Effector CD4-positive, alpha-beta T cell (primary cell): ENCODE data around the gene EBF3.

Experiments used
- DNase-seq: peaks from one replicate; pipeline ENCODE4 v3.0.0-alpha.2; 2020

EBF3 gene

GRCh38 chr10:129942936-129943715, 20.9 kb downstream of the EBF3 start:
- DNase-seq, result no peak

DNA sequence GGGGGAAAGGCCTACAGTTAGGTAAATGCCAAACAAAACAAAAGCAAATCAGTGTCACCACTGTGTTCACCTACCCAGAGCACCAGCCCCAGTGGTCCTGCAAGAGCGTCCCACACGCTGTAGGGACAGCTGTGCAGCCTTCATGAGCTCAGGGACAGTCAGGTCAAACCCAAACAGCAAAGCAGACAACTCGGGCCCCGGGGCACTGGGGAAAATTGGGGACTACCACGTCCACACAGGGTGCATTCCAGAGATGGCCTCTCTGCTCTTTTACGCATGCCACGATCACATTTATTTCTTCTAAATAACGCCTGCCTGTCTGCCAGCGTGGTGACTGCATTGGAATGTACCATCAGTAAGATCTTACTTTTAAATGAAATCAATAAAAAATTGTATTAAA, 21.7 kb downstream of the EBF3 start:
- DNase-seq, result no peak

- no peak for DNase-seq
Measured at GRCh38 chr10:129942019-129942277, 22.1 kb downstream of the EBF3 start.

- DNase-seq, result no peak
Measured at GRCh38 chr10:129941199-129942018, 22.7 kb downstream of the EBF3 start.

DNA sequence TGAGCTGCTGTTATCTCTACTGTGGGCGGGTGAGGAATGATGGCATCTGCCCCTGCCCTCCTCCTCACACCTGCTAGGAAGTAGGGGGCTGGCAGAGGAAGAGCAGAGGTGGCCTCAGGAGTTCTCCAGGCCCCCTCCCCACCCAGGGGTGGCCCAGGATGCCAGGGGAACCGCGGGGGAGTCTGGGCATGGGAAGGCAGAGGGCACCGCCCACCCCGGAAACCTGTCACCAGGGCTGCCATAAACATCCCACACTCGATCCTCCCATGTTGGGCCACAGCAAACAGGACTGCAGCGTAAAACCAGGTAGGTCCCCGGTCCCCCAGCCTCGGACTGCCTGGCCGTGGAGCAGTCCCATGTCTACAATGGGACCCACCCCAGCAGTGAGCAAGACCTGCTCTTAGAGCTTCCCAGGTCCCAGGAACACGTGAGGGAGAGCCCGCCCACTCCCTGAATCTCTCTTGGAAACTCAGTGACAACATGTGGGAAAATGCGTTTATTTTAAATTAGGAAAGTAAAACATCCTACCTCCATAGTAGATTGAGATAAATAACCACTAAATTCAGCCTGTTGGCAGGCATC, 23.4 kb downstream of the EBF3 start:
- DNase-seq, result no peak

DNA sequence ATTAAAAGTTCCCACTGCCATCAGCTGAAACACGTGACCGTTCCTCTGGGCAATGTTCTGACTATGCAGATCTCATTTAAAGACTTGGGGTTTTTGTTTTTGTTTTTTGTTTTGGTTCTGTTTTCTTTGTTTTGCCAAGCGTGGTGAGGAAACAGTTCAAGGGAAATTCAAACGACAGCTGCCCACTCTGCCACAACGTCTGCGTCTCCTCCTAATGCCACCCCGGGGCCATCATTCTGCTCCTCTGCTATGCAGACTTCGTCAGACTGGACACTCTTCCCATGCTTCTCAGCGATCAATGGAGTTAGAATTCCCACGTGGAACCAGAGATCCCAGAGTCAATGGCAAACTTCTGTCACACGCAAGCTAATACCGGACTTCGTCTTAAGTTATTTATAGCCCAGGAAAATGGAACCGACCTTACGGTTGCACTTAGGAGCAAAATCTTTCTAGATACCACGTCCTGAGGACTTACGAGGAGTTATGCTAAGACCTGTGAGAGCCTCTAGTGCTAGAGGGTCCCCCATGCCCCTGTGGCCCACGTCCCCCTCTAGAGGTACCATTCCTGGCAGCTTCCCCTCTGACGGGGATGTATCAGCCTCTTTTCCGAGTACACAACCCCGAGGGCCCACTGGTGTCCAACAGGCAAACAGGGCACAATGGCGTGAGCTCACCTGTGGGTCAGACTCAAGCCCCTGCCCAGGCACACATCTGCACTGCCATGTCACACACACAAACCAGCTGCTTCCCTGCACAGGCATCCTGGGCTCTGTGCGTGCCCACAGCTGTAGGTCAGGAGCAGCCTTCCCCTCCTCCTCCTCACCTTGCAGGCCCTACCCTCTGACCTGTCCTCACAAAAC, 24.4 kb downstream of the EBF3 start:
- DNase-seq, result no peak

- no peak for DNase-seq
Measured at GRCh38 chr10:129938460-129938859, 25.6 kb downstream of the EBF3 start.

DNA sequence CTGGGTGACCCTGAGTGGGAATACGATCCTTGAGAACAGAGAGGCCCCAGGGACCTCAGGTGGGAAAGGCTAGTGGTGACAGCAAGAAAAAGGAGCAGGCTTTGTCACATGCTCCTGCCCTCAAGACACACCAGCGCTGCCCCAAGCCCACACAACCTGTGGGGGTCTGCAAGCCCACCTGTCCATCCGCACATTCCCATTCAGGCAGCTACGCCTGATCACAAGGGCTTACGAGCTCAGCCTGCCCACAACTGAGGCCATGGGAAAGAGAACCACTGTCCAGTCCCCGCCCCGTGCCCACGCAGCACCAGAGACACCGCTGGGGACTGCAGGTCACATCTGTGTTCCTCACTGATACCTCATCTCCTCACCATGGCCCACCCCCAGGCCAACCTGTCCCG, 26.7 kb downstream of the EBF3 start:
- no peak for DNase-seq

GRCh38 chr10:129936923-129937300, 27.2 kb downstream of the EBF3 start:
- no peak for DNase-seq

DNA sequence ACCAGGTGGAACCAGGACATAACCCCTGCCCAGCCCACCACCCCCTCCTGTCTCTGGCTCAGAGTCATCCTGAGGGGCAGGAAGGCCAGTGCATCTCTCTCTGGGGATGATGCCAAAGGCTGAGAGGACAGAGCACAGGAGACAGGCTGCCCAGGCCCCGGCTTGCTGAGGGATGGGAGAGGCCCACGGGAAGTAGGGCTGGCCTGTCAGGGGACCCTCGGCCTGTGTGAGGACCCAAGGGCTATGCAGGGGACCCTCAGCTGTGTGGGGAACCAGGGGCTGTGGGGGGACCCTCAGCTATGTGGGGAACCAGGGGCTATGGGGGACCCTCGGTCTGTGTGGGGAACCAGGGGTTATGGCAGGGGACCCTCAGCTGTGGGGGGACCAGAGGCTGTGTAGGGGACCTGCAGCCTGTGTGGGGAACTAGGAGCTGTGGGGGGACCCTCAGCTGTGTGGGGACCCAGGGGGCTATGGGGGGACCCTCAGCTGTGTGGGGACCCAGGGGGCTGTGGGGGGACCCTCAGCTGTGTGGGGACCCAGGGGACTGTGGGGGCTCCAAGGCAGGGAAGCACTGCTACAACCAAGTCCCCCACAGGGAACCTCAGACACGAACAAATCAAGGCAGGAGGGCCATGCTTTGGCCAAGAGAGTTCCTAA, 27.7 kb downstream of the EBF3 start:
- no peak for DNase-seq

DNA sequence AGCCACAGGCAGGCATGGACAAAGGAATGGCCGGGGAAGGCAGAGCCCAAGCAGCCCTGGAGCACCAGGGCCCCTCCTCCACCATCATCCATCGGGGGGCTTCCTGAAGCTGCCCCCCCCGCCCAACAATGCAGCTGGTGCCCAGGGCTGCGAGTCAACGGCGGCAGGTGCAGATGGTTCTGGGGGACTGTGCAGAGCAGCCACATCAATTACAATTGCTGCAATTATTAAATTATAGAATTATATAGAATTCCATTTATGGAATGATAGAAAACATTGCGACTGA, 28.3 kb downstream of the EBF3 start:
- DNase-seq, result no peak

GRCh38 chr10:129935102-129935866, 28.8 kb downstream of the EBF3 start:
- DNase-seq, result no peak

- DNase-seq, result no peak
Measured at GRCh38 chr10:129934196-129934925, 29.7 kb downstream of the EBF3 start.

DNA sequence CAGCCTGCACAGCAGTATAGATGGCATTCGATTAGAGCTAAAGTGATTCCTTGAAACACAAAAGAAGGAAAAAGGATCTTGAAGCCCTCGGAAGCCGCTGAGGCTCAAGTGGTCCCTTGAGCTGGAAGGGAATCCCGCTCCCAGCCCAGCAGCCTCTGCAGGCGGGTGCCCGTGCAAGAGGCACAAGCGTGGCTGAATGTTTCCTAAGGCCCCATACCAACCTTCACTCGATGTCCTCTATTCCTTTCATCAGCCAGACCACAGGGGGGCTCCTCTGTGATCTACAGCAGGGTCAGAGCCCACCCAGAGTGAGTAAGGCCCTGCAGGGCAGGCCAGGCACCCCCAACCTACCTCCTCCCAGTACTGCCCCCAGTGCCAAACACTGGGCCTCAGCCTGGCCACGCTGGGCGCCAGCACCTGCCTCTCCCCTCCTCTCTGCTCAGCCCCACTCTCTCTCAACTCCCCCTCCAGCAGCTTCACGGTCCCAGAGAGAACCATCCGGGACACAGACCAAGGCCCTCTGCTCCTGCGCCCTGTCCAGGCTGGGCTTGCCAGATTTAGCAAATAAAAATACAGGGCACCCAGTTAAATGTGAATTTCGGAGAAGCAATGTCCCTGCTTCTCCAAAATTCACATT, 30.5 kb downstream of the EBF3 start:
- no peak for DNase-seq

- DNase-seq, result no peak
Measured at GRCh38 chr10:129932751-129933433, 31.2 kb downstream of the EBF3 start.

DNA sequence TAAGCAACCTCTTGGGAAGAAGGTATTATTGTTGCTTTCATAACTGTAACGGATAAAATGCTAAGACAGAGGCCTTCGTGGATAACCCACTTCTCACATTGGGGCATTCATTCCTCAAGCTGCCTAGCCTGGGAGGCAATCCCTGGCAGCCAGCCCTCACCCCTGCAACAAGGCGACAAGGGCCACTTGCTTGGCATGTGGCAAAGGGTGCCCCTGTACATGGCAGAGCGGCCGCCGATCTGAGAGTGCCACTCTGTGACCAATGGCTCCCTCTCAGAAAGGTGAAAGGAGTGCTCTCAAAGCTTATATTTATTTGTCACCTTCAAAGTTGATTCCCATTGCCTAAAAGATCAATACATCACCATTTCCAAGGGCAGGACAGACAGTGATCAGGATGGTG, 31.9 kb downstream of the EBF3 start:
- no peak for DNase-seq

- DNase-seq, result no peak
Measured at GRCh38 chr10:129929343-129930292, 34.5 kb downstream of the EBF3 start.

DNA sequence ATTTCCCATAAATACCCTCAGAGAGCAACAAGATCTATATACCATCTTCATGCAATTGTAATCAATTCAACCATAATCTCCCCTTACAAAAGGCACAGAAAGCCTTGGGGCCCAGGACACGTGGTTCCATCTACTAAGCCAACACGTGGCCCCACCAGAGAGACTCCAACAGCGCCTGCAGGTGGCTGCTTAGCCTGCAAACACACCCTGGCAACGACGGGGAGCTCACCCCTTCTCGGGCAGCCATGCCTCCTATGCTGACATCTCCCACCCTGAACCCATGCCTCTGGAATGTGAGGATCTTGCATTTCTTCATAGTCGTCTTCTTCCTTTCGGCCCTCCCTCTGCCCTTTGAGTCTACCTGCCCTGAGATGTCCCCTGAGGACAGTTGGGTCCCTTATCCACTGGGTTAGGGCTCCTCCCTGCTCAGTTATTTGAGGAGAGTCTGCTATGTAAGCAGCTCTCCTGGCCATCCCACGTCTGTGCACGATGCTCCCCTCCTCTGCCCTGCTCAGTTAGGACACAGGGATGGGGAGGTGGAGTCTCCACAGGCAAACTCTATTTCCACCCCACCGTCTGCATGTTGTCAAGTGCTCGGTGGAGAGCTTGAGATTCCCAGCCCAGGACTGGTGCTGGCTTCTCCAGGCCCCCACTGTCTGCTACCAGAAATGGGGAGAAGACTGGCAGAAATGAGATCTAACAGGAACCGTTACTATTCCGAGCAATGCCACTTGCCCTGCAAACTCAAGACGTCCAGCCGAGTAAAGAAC, 36.5 kb downstream of the EBF3 start:
- DNase-seq, result no peak
